HCT116 (cell line): ENCODE results near the gene NMB. TPM values are rescaled to one million over a fixed set of nuclear protein-coding genes. Genes with fewer than 3 reads are reported as not detected.

ENCODE experiments used
- ATAC-seq: fragments of 200-7000 bp; cut with Tn5 transposase; 2 replicates; pipeline ENCODE4 v1.9.1; 2020; ENCODE audit warnings: mild to moderate bottlenecking, moderate library complexity
- BruUV-seq: library from RNA; stranded (reverse); fragments of 400-500 nt; replicated peaks from 2 replicates; lab custom pipeline; 2021; lab: Mats Ljungman, UMichigan
- CTCF ChIA-PET: fragments of 300-600 bp; sonication (Branson Sonifier 250); formaldehyde crosslinking; loops from one replicate; lab custom pipeline; 2021; ENCODE audit warnings: antibody characterized with exemption; lab: Charles Lee
- POLR2A ChIA-PET: fragments of 300-600, 350-600 bp; sonication (Branson Sonifier 250); formaldehyde crosslinking; loops from one replicate; lab custom pipeline; 2021; ENCODE audit warnings: antibody characterized with exemption; lab: Charles Lee
- RAD21 ChIA-PET, 2 experiments: fragments of 300-600 bp; sonication (Branson Sonifier 250); formaldehyde crosslinking; loops; one replicate each; lab custom pipeline; 2023; ENCODE audit warnings: low total read pairs in 2 of 2; ENCODE audit not compliant: uncharacterized antibody in 2 of 2, unreplicated experiment in 2 of 2, low non-redundant PET in 1 of 2; lab: Charles Lee
- DNase-seq: peaks from one replicate; pipeline ENCODE4 v3.0.0-alpha.2; 2010; ENCODE audit warnings: low read depth, low spot score
- H2AFZ ChIP-seq: fragments of 200-600 bp; shearing (Covaris generic), sonication (generic); 2 replicates; pipeline ENCODE4 v1.6.1; 2017; ENCODE audit warnings: low read depth, mixed run types, mixed read lengths, antibody characterized with exemption, low read length; ENCODE audit not compliant: poor library complexity, severe bottlenecking
- H3K27ac ChIP-seq: 2 replicates; pipeline ENCODE4 v1.5.1; 2012; ENCODE audit warnings: low read depth, low read length
- H3K27me3 ChIP-seq: fragments of 200-600 bp; sonication (generic); 2 replicates; pipeline ENCODE4 v1.6.1; 2016; ENCODE audit warnings: mixed run types, low read length, mixed read lengths; ENCODE audit not compliant: insufficient read depth
- H3K36me3 ChIP-seq, 2 experiments: fragments of 200-500 bp in 1 of 2; fragments of 200-600 bp in 1 of 2; sonication (Bioruptor generic) in 1 of 2; sonication (generic) in 1 of 2; 2 replicates each; pipeline versions ENCODE4 v1.5.1 to v1.6.1; 2014 to 2016; ENCODE audit warnings: low read length in 2 of 2, inconsistent platforms in 1 of 2, mixed read lengths in 1 of 2, mixed run types in 1 of 2; ENCODE audit not compliant: insufficient read depth in 2 of 2, control insufficient read depth in 1 of 2
- H3K4me1 ChIP-seq, 2 experiments: fragments of 200-600 bp in 1 of 2; sonication (generic) in 1 of 2; 2 replicates each; pipeline versions ENCODE4 v1.5.1 to v1.6.1; 2012 to 2017; ENCODE audit warnings: low read length in 2 of 2, inconsistent platforms in 1 of 2, mild to moderate bottlenecking in 1 of 2, mixed read lengths in 1 of 2, mixed run types in 1 of 2, moderate library complexity in 1 of 2; ENCODE audit not compliant: insufficient read depth in 2 of 2, control insufficient read depth in 1 of 2
- H3K4me2 ChIP-seq: fragments of 200-600 bp; sonication (generic); 2 replicates; pipeline ENCODE4 v1.6.1; 2017; ENCODE audit warnings: mixed run types, low read length, mixed read lengths
- H3K4me3 ChIP-seq, 2 experiments: fragments of 200-600 bp in 1 of 2; sonication (generic) in 1 of 2; replicated peaks in 1 of 2; 2 replicates each; pipeline ENCODE4 v1.5.1; 2011 to 2016; ENCODE audit warnings: low read length in 2 of 2, control low read depth in 1 of 2, low read depth in 1 of 2, mild to moderate bottlenecking in 1 of 2, mixed read lengths in 1 of 2, mixed run types in 1 of 2
- H3K79me2 ChIP-seq: fragments of 200-600 bp; sonication (generic); 2 replicates; pipeline ENCODE4 v1.6.1; 2017; ENCODE audit warnings: mild to moderate bottlenecking, mixed run types, low read length, moderate library complexity, mixed read lengths; ENCODE audit not compliant: insufficient read depth
- H3K9ac ChIP-seq: fragments of 200-600 bp; sonication (generic); 2 replicates; pipeline ENCODE4 v1.6.1; 2016; ENCODE audit warnings: low read length, mixed read lengths
- H3K9me2 ChIP-seq: fragments of 200-600 bp; sonication (generic), shearing (Covaris generic); 2 replicates; pipeline ENCODE4 v1.6.1; 2017; ENCODE audit warnings: mixed run types, mild to moderate bottlenecking, moderate library complexity; ENCODE audit not compliant: insufficient read depth
- H3K9me3 ChIP-seq, 2 experiments: fragments of 200-500 bp in 1 of 2; fragments of 200-600 bp in 1 of 2; sonication (Bioruptor generic) in 1 of 2; sonication (generic) in 1 of 2; 2 replicates each; pipeline ENCODE4 v1.6.1; 2014 to 2017; ENCODE audit warnings: low read length in 2 of 2, mixed read lengths in 2 of 2, inconsistent platforms in 1 of 2, low read depth in 1 of 2, mild to moderate bottlenecking in 1 of 2, mixed run types in 1 of 2, moderate library complexity in 1 of 2; ENCODE audit not compliant: control insufficient read depth in 1 of 2, insufficient read depth in 1 of 2
- H4K20me1 ChIP-seq: fragments of 200-600 bp; sonication (generic), shearing (Covaris generic); 2 replicates; pipeline ENCODE4 v1.6.1; 2017; ENCODE audit warnings: mixed run types, mild to moderate bottlenecking, moderate library complexity; ENCODE audit not compliant: insufficient read depth
- CBX3 ChIP-seq: IDR thresholded peaks from 2 replicates; pipeline ENCODE4 v1.6.1; 2012; ENCODE audit warnings: low read depth
- CTCF ChIP-seq, 3 experiments: fragments of 200-600 bp in 1 of 3; sonication (generic) in 1 of 3; IDR thresholded peaks in 2 of 3; conservative IDR thresholded peaks in 1 of 3; 2 replicates each; pipeline ENCODE4 v1.5.1; 2012 to 2017; ENCODE audit warnings: low read depth in 2 of 3, low read length in 2 of 3, antibody characterized with exemption in 1 of 3, borderline replicate concordance in 1 of 3, control low read depth in 1 of 3, mild to moderate bottlenecking in 1 of 3, mixed read lengths in 1 of 3, mixed run types in 1 of 3, moderate library complexity in 1 of 3; ENCODE audit not compliant: insufficient read depth in 1 of 3
- EGR1 ChIP-seq: IDR thresholded peaks from 2 replicates; pipeline ENCODE4 v1.6.1; 2012; ENCODE audit warnings: low read depth
- FOSL1 ChIP-seq: IDR thresholded peaks from 2 replicates; pipeline ENCODE4 v1.6.1; 2012; ENCODE audit warnings: low read depth
- JUND ChIP-seq: IDR thresholded peaks from 2 replicates; pipeline ENCODE4 v1.6.1; 2012
- MAX ChIP-seq: IDR thresholded peaks from 2 replicates; pipeline ENCODE4 v1.6.1; 2012
- POLR2A ChIP-seq: IDR thresholded peaks from 2 replicates; pipeline ENCODE4 v1.7.0; 2011; ENCODE audit warnings: borderline replicate concordance; ENCODE audit not compliant: insufficient read depth, insufficient read length; ENCODE audit errors: extremely low read depth
- SIN3A ChIP-seq: IDR thresholded peaks from 2 replicates; pipeline ENCODE4 v1.6.1; 2012; ENCODE audit warnings: low read depth
- SP1 ChIP-seq: IDR thresholded peaks from 2 replicates; pipeline ENCODE4 v1.6.1; 2012; ENCODE audit warnings: low read depth
- SRF ChIP-seq: IDR thresholded peaks from 2 replicates; pipeline ENCODE4 v1.6.1; 2012; ENCODE audit warnings: low read depth
- YY1 ChIP-seq: IDR thresholded peaks from 2 replicates; pipeline ENCODE4 v1.6.1; 2011; ENCODE audit warnings: low read length, low read depth, moderate library complexity, mild to moderate bottlenecking; ENCODE audit not compliant: insufficient replicate concordance; ENCODE audit errors: extremely low read depth
- ZNF274 ChIP-seq: fragments of 200-500 bp; sonication (Bioruptor generic); IDR thresholded peaks from 2 replicates; pipeline ENCODE4 v1.6.1; 2014; ENCODE audit warnings: mild to moderate bottlenecking, low read depth, low read length, inconsistent platforms
- intact Hi-C: fragments of 100-400 bp; cut with micrococcal nuclease; formaldehyde crosslinking; loops from 2 replicates; pipeline ENCODE4 v1.10.0; 2022
- total RNA-seq: library from RNA; stranded (reverse); gene quantifications from one replicate; pipeline ENCODE4 v1.2.1, GENCODE V29; 2021; ENCODE audit not compliant: unreplicated experiment
- TF ChIP-seq, protein P1 (sequence below): IDR thresholded peaks from 2 replicates; pipeline ENCODE4 v1.6.1; 2011; ENCODE audit warnings: mild to moderate bottlenecking, low read length, moderate library complexity; ENCODE audit not compliant: insufficient replicate concordance; ENCODE audit errors: extremely low read depth
- TF ChIP-seq, protein P2 (sequence below): IDR thresholded peaks from 2 replicates; pipeline ENCODE4 v1.6.1; 2012

NMB gene
- total RNA-seq, 1 experiment from 2014 or later, result 9.8 TPM

DNA sequence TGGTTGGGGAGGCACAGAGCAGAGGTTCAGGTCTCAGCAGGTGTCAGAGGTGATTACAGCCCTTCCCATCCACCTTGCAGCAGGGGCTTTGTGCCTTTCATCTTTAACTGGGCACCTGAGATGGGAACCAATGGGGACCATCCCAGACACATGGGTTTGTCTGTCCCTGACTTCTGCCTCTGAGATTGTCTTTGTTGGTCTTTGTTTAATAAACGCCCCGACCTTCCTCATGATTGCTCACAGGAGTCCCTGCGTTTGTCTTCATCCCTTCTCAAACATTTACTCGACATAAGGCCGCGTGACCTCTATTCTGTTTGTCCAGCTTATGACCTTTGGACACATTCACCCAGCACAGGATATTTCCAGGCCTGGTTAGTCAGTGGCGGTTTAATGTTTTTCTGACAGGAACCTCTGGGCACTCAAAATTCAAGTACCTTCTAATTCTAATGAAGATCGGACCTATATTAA lies 51.3 kb downstream of the NMB start:
- peaks cover 3% of the 10 kb centered on the region; the same call in 1 of the 2 replicates for H3K79me2 ChIP-seq
- RAD21 ChIA-PET, result no interaction called here
- DNase-seq (no peak), ATAC-seq (no peak)
- H3K27ac ChIP-seq, result no peak overlapping the region
- POLR2A ChIA-PET, result no interaction called here
- BruUV-seq, result no TSS peak
- no peaks in the 10 kb centered on the region for H4K20me1 ChIP-seq
- intact Hi-C loops, result no loop called here
- H2AFZ ChIP-seq, result no peak overlapping the region
- H3K36me3 ChIP-seq, result peaks cover 4 to 35% of the 10 kb centered on the region in 2 experiments; a peak in 3 of 4 replicates
- H3K4me2 ChIP-seq, result no peak overlapping the region
- CTCF ChIA-PET, result no interaction called here
- no peak overlapping the region for H3K4me3 ChIP-seq
- peaks cover 0 to 2% of the 10 kb centered on the region in 2 experiments; a peak in 2 of 4 replicates for H3K4me1 ChIP-seq
- no peak overlapping the region for H3K9ac ChIP-seq
- no peaks in the 10 kb centered on the region for H3K9me2 ChIP-seq
- no peaks in the 10 kb centered on the region for H3K27me3 ChIP-seq
- no peaks in the 10 kb centered on the region for H3K9me3 ChIP-seq
- TF ChIP-seq FOSL1 (no peak), YY1 (no peak), EGR1 (no peak), JUND (no peak), SP1 (no peak)
- TF ChIP-seq, protein P1, sequence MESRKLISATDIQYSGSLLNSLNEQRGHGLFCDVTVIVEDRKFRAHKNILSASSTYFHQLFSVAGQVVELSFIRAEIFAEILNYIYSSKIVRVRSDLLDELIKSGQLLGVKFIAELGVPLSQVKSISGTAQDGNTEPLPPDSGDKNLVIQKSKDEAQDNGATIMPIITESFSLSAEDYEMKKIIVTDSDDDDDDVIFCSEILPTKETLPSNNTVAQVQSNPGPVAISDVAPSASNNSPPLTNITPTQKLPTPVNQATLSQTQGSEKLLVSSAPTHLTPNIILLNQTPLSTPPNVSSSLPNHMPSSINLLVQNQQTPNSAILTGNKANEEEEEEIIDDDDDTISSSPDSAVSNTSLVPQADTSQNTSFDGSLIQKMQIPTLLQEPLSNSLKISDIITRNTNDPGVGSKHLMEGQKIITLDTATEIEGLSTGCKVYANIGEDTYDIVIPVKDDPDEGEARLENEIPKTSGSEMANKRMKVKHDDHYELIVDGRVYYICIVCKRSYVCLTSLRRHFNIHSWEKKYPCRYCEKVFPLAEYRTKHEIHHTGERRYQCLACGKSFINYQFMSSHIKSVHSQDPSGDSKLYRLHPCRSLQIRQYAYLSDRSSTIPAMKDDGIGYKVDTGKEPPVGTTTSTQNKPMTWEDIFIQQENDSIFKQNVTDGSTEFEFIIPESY, result no peak

DNA sequence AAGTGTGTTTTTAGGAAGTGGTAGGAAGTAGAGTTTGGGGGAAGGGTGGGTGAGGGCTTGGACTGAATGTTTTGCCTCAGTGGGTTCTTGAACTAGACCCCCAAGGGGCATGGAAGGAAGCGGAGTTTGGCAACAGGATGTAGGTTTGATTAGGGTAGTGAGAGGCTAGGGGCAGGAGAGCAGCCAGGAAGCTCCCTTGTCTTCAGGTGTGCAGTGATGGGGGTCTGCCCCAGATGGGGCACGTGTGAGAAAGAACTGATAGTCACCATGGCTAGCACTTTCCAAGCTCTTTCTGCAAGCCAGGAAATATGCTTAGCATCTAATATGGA lies 52.5 kb downstream of the NMB start:
- Histone ChIP-seq H4K20me1 (no peaks in the 10 kb centered on the region), H3K4me1 (peaks cover 2% of the 10 kb centered on the region in 2 experiments; a peak in 3 of 4 replicates), H2AFZ (no peak overlapping the region), H3K27ac (no peak overlapping the region), H3K27me3 (no peaks in the 10 kb centered on the region), H3K9ac (no peak overlapping the region), H3K79me2 (peaks cover 10% of the 10 kb centered on the region; the same call in 1 of the 2 replicates), H3K9me3 (no peaks in the 10 kb centered on the region), H3K4me3 (no peak overlapping the region), H3K36me3 (peaks cover 4 to 35% of the 10 kb centered on the region in 2 experiments; a peak in 3 of 4 replicates), H3K9me2 (no peaks in the 10 kb centered on the region), H3K4me2 (no peak overlapping the region)
- ChIA-PET CTCF (no interaction called here), POLR2A (no interaction called here), RAD21 (no interaction called here)
- no peak for DNase-seq
- BruUV-seq, result no TSS peak
- intact Hi-C loops, result no loop called here
- no peak for ATAC-seq
- no peak for TF ChIP-seq FOSL1
- no peak for TF ChIP-seq JUND
- TF ChIP-seq SIN3A, result no peak
- no peak for TF ChIP-seq EGR1
- TF ChIP-seq, protein P1, result no peak
- TF ChIP-seq CTCF (IDR thresholded peaks at IDR 0.05 in 2 of 3, conservative IDR thresholded peaks at IDR 0.05 in 1 of 3; ENCODE audit: borderline replicate concordance in 1 of 3, insufficient read depth in 1 of 3, low read depth in 2 of 3, low read length in 2 of 3), result no peak
- no peak for TF ChIP-seq CBX3
- TF ChIP-seq, protein P2, sequence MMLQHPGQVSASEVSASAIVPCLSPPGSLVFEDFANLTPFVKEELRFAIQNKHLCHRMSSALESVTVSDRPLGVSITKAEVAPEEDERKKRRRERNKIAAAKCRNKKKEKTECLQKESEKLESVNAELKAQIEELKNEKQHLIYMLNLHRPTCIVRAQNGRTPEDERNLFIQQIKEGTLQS, result no peak
- TF ChIP-seq SRF, result no peak
- no peak for TF ChIP-seq SP1
- no peak for TF ChIP-seq ZNF274
- TF ChIP-seq YY1, result no peak
- no peak for TF ChIP-seq MAX
- TF ChIP-seq POLR2A, result no peak
